B cell (primary cell): ENCODE data around the gene BBX. TPM values are rescaled to one million over a fixed set of nuclear protein-coding genes. Genes with fewer than 3 reads are reported as not detected.

Source experiments
- ATAC-seq: fragments of 200-7000 bp; cut with Tn5 transposase; one replicate; pipeline ENCODE4 v1.10.0; 2021; ENCODE audit warnings: low read depth, mild to moderate bottlenecking, moderate number of reproducible peaks, moderate library complexity
- CTCF ChIA-PET: fragments of 350-600 bp; sonication (Branson Sonifier 250); formaldehyde crosslinking; loops from one replicate; lab custom pipeline; 2021; ENCODE audit warnings: antibody characterized with exemption, inconsistent platforms; lab: Charles Lee
- POLR2A ChIA-PET: fragments of 350-600 bp; sonication (Branson Sonifier 250); formaldehyde crosslinking; loops from one replicate; lab custom pipeline; 2021; ENCODE audit warnings: antibody characterized with exemption; lab: Charles Lee
- DNase-seq: peaks from one replicate; pipeline ENCODE4 v3.0.0; 2013
- H2AFZ ChIP-seq: 2 replicates; pipeline ENCODE4 v1.6.1; 2012; ENCODE audit warnings: mild to moderate bottlenecking, low read depth, low read length; ENCODE audit not compliant: insufficient read depth, poor library complexity, severe bottlenecking
- H3K27ac ChIP-seq, 2 donors: 1 replicate in 1 of 2; 2 replicates in 1 of 2; pipeline ENCODE4 v1.5.1; 2012 to 2013; ENCODE audit warnings: low read length in 2 of 2, mild to moderate bottlenecking in 2 of 2, moderate library complexity in 1 of 2
- H3K27me3 ChIP-seq, 4 experiments: fragments of 200-600 bp in 1 of 4; sonication (generic) in 1 of 4; replicated peaks in 1 of 4; 1 replicate in 2 of 4; 2 replicates in 2 of 4; pipeline versions ENCODE4 v1.6.1 to v1.7.0; 2013 to 2016; ENCODE audit warnings: low read length in 3 of 4, mild to moderate bottlenecking in 2 of 4, mixed read lengths in 1 of 4, moderate library complexity in 1 of 4; ENCODE audit not compliant: insufficient read depth in 4 of 4, control insufficient read depth in 3 of 4; ENCODE audit errors: control extremely low read depth in 1 of 4
- H3K36me3 ChIP-seq, 2 experiments: replicated peaks in 1 of 2; 1 replicate in 1 of 2; 2 replicates in 1 of 2; pipeline versions ENCODE4 v1.6.1 to v1.7.1; 2013; ENCODE audit warnings: low read length in 1 of 2; ENCODE audit not compliant: insufficient read depth in 2 of 2, control insufficient read depth in 1 of 2; ENCODE audit errors: control extremely low read depth in 1 of 2, extremely low read depth in 1 of 2
- H3K4me1 ChIP-seq, 2 donors: fragments of 200-600 bp in 1 of 2; sonication (generic) in 1 of 2; 1 replicate in 1 of 2; 2 replicates in 1 of 2; pipeline versions ENCODE4 v1.5.1 to v1.6.1; 2013 to 2017; ENCODE audit warnings: low read length in 2 of 2; ENCODE audit not compliant: control insufficient read depth in 2 of 2, insufficient read depth in 2 of 2
- H3K4me2 ChIP-seq: replicated peaks from 2 replicates; pipeline ENCODE3; 2012; ENCODE audit warnings: mild to moderate bottlenecking, low read depth, low read length; ENCODE audit not compliant: poor library complexity, severe bottlenecking
- H3K4me3 ChIP-seq, 5 experiments: fragments of 200-600 bp in 1 of 5; sonication (generic) in 1 of 5; 1 replicate in 3 of 5; 2 replicates in 2 of 5; pipeline versions ENCODE4 v1.5.1 to v1.7.0; 2011 to 2016; ENCODE audit warnings: low read length in 4 of 5, mild to moderate bottlenecking in 4 of 5, low read depth in 2 of 5, control low read depth in 1 of 5, moderate library complexity in 1 of 5; ENCODE audit not compliant: insufficient read depth in 1 of 5; ENCODE audit errors: control extremely low read depth in 1 of 5, extremely low read depth in 1 of 5
- H3K79me2 ChIP-seq: fragments of 200-600 bp; sonication (generic); one replicate; pipeline ENCODE4 v1.6.0; 2016; ENCODE audit warnings: low read length; ENCODE audit not compliant: control insufficient read depth, insufficient read depth
- H3K9ac ChIP-seq: fragments of 200-600 bp; sonication (generic); 2 replicates; pipeline ENCODE4 v1.6.1; 2017; ENCODE audit warnings: mild to moderate bottlenecking, low read length, moderate library complexity
- H3K9me3 ChIP-seq, 3 donors: one replicate each; pipeline versions ENCODE4 v1.6.1 to v1.7.1; 2013; ENCODE audit warnings: low read length in 2 of 3; ENCODE audit not compliant: control insufficient read depth in 2 of 3, insufficient read depth in 1 of 3; ENCODE audit errors: control extremely low read depth in 1 of 3
- H4K20me1 ChIP-seq: 2 replicates; pipeline ENCODE4 v1.6.0; 2012; ENCODE audit warnings: mild to moderate bottlenecking, low read length; ENCODE audit not compliant: insufficient read depth, control insufficient read depth, poor library complexity, severe bottlenecking
- H3K27ac Mint-ChIP-seq: one replicate; pipeline ENCODE4 v1.8.0; 2021; ENCODE audit warnings: mixed read lengths
- H3K27me3 Mint-ChIP-seq: one replicate; pipeline ENCODE4 v1.8.0; 2021; ENCODE audit warnings: mixed read lengths
- H3K4me1 Mint-ChIP-seq: one replicate; pipeline ENCODE4 v1.8.0; 2021; ENCODE audit warnings: mixed read lengths
- H3K4me3 Mint-ChIP-seq: one replicate; pipeline ENCODE4 v1.8.0; 2021; ENCODE audit warnings: mixed read lengths
- H3K9me3 Mint-ChIP-seq: one replicate; pipeline ENCODE4 v1.8.0; 2022; ENCODE audit warnings: mixed read lengths; ENCODE audit not compliant: insufficient read depth
- CTCF ChIP-seq: fragments of 200-600 bp; IDR thresholded peaks from one replicate; pipeline ENCODE4 v1.8.0; 2022; ENCODE audit warnings: antibody characterized with exemption, mild to moderate bottlenecking
- EZH2 ChIP-seq: IDR thresholded peaks from 2 replicates; pipeline ENCODE4 v1.6.1; 2012; ENCODE audit warnings: borderline replicate concordance, low read depth, mild to moderate bottlenecking, moderate library complexity, low read length; ENCODE audit not compliant: insufficient read depth, poor library complexity, severe bottlenecking
- WGBS: methylation state at CpG from one replicate; pipeline ENCODE4 v1.1.5; 2013; ENCODE audit warnings: missing lambda C conversion rate; ENCODE audit not compliant: insufficient coverage; 5-methylcytosine and 5-hydroxymethylcytosine counted together
- intact Hi-C: fragments of 100-400 bp; cut with micrococcal nuclease; formaldehyde crosslinking; loops from one replicate; pipeline ENCODE4 v1.10.0; 2022
- polyA plus RNA-seq: library from polyadenylated mRNA; depleted of rRNA; stranded (reverse); fragments of >200 nt; gene quantifications from 2 replicates; pipeline ENCODE4 v1.2.3, GENCODE V29; 2012
- total RNA-seq, 2 donors: library from RNA; stranded (reverse); fragments of 120-200 nt in 1 of 2; gene quantifications; 1 replicate in 1 of 2; 2 replicates in 1 of 2; pipeline versions ENCODE4 v1.2.3 to v1.2.4, GENCODE V29; 2013 to 2022

The BBX gene
- total and polyA plus RNA-seq, 2 donors (not counting 1 experiment from before 2014, with no cell fraction given): 27.8 to 133 TPM

GRCh38 chr3:107668963-107669362, 146.2 kb downstream of the BBX start:
- peaks cover 0 to 3% of the 10 kb centered on the region in 2 experiments for H3K36me3 ChIP-seq
- no peaks in the 10 kb centered on the region for H3K27me3 ChIP-seq
- H3K4me3 ChIP-seq: no peak overlapping the region
- no peak overlapping the region for H2AFZ ChIP-seq
- H3K79me2 ChIP-seq: peaks cover 10% of the 10 kb centered on the region
- no peaks in the 10 kb centered on the region for H3K4me1 ChIP-seq
- ATAC-seq (no peak), DNase-seq (no peak)
- TF ChIP-seq CTCF (no peak), EZH2 (no peak)
- H4K20me1 ChIP-seq: no peaks in the 10 kb centered on the region
- H3K4me2 ChIP-seq: no peak overlapping the region
- Mint-ChIP-seq H3K4me3 (no peak overlapping the region), H3K4me1 (peaks cover 27% of the 10 kb centered on the region), H3K9me3 (no peaks in the 10 kb centered on the region), H3K27me3 (no peaks in the 10 kb centered on the region), H3K27ac (no peak overlapping the region)
- H3K27ac ChIP-seq: no peak overlapping the region
- 80% methylated on average over 1 of the region's 3 CpGs for WGBS
- H3K9ac ChIP-seq: no peak overlapping the region
- no peaks in the 10 kb centered on the region for H3K9me3 ChIP-seq
- POLR2A ChIA-PET: no interaction called here
- CTCF ChIA-PET: interaction anchor here (0.6 to 1.6 kb wide), 4 partner anchors 9 to 431 kb away, joined by 3 to 5 read pairs (median 4); no protein-coding TSS in a partner anchor
- intact Hi-C loops: no loop called here

GRCh38 chr3:107669669-107670068, 146.9 kb downstream of the BBX start:
- Mint-ChIP-seq H3K4me1 (peaks cover 34% of the 10 kb centered on the region), H3K27ac (no peak overlapping the region), H3K9me3 (no peaks in the 10 kb centered on the region), H3K4me3 (no peak overlapping the region), H3K27me3 (no peaks in the 10 kb centered on the region)
- Histone ChIP-seq H3K4me3 (no peak overlapping the region), H3K4me1 (peaks cover 4 to 5% of the 10 kb centered on the region in 2 donors), H3K4me2 (no peak overlapping the region), H4K20me1 (no peaks in the 10 kb centered on the region), H2AFZ (no peak overlapping the region), H3K27me3 (no peaks in the 10 kb centered on the region), H3K79me2 (peaks cover 10% of the 10 kb centered on the region), H3K9me3 (no peaks in the 10 kb centered on the region), H3K9ac (no peak overlapping the region), H3K27ac (no peak overlapping the region), H3K36me3 (peaks cover 0 to 3% of the 10 kb centered on the region in 2 experiments)
- ChIA-PET POLR2A (no interaction called here), CTCF (interaction anchor here (0.6 to 4.0 kb wide), 3 partner anchors 9 to 432 kb away, joined by 3 to 24 read pairs (median 7); no protein-coding TSS in a partner anchor)
- TF ChIP-seq CTCF: no peak
- TF ChIP-seq EZH2: no peak
- intact Hi-C loops: loop anchor here (10.0 kb wide), 1 partner anchor 735 kb away; no protein-coding TSS in a partner anchor
- WGBS: no CpG with 5 or more reads among the region's 1 CpG
- DNase-seq: no peak
- ATAC-seq: no peak
